Immature natural killer cell (primary cell): ENCODE measurements around the gene ZNF749. TPM values are rescaled to one million over a fixed set of nuclear protein-coding genes. Genes with fewer than 3 reads are reported as not detected.
"Not testable (repeated sequence)": the region's sequence is repeated elsewhere in the genome, so short reads cannot be mapped to it uniquely, and the experiment has no call there.

Experiments
- DNase-seq, 3 donors: peaks; one replicate each; pipeline ENCODE4 v3.0.0; 2022; ENCODE audit warnings: mixed read lengths in 1 of 3
- H3K27ac Mint-ChIP-seq, 6 donors: one replicate each; pipeline ENCODE4 v1.8.0; 2020; ENCODE audit warnings: mixed read lengths in 6 of 6, mild to moderate bottlenecking in 5 of 6, inconsistent platforms in 4 of 6, moderate library complexity in 3 of 6
- H3K27me3 Mint-ChIP-seq, 3 donors: one replicate each; pipeline ENCODE4 v1.8.0; 2020 to 2021; ENCODE audit warnings: low read depth in 3 of 3, mild to moderate bottlenecking in 3 of 3, mixed read lengths in 3 of 3, moderate library complexity in 3 of 3, inconsistent platforms in 1 of 3
- H3K36me3 Mint-ChIP-seq, 3 donors: one replicate each; pipeline ENCODE4 v1.8.0; 2020; ENCODE audit warnings: mixed read lengths in 3 of 3, inconsistent platforms in 2 of 3, mild to moderate bottlenecking in 2 of 3
- H3K4me1 Mint-ChIP-seq, 2 donors: one replicate each; pipeline ENCODE4 v1.8.0; 2020; ENCODE audit warnings: inconsistent platforms in 2 of 2, mild to moderate bottlenecking in 2 of 2, mixed read lengths in 2 of 2, moderate library complexity in 1 of 2
- H3K4me3 Mint-ChIP-seq, 5 donors: one replicate each; pipeline ENCODE4 v1.8.0; 2020; ENCODE audit warnings: mild to moderate bottlenecking in 5 of 5, mixed read lengths in 5 of 5, inconsistent platforms in 3 of 5, moderate library complexity in 3 of 5
- H3K9me3 Mint-ChIP-seq, 6 donors: one replicate each; pipeline ENCODE4 v1.8.0; 2020; ENCODE audit warnings: mild to moderate bottlenecking in 6 of 6, mixed read lengths in 6 of 6, inconsistent platforms in 4 of 6, moderate library complexity in 3 of 6
- polyA plus RNA-seq, 3 donors: library from polyadenylated mRNA; unstranded; fragments of 300-500 nt; fragmentation: Illumina TruSeq; gene quantifications; one replicate each; pipeline ENCODE4 v1.2.3, GENCODE V29; 2021

ZNF749 gene
- polyA plus RNA-seq, 3 donors from 2014 or later = 4.1 to 41.0 (median 27.0) TPM

- peak; percentile 85 to 89 (median 87) for DNase-seq
- Mint-ChIP-seq H3K36me3 (peaks cover 27 to 43% (median 39%) of the 10 kb centered on the region in 3 donors), H3K4me1 (peaks cover 18 to 22% of the 10 kb centered on the region in 2 donors), H3K4me3 (peak within 1 kb of the TSS; percentile 71 to 92 (median 85)), H3K27ac (peak within 1 kb of the TSS; percentile 47 to 94 (median 86)), H3K9me3 (peaks cover 4 to 34% (median 15%) of the 10 kb centered on the region in 6 donors)
- not testable (repeated sequence) for H3K27me3 Mint-ChIP-seq
Measured at GRCh38 chr19:57487477-57488298, 52.6 kb downstream of the ZNF749 start, which contains the start of gene ZNF419. Gene ZNF419 (plus strand): TSS chr19:57487750. CDS start chr19:57487951, 201 bp downstream.

- Mint-ChIP-seq H3K27ac (peak overlapping the region in 4 of 6 donors; percentile 6 to 65 (median 42)), H3K4me3 (peak overlapping the region; percentile 68 to 84 (median 75)), H3K9me3 (peaks cover 8 to 40% (median 19%) of the 10 kb centered on the region in 6 donors), H3K27me3 (peaks cover 5 to 12% (median 6%) of the 10 kb centered on the region in 3 donors), H3K36me3 (peaks cover 32 to 49% (median 45%) of the 10 kb centered on the region in 3 donors), H3K4me1 (peaks cover 18 to 22% of the 10 kb centered on the region in 2 donors)
- DNase-seq = not testable (repeated sequence)
Measured at GRCh38 chr19:57488299-57488644, 53.1 kb downstream of the ZNF749 start.

Other genes with a start within 250 kb of the ZNF749 start
- gene ZNF264, start 243.8 kb upstream of the ZNF749 start, polyA plus RNA-seq = 10 to 100 TPM; 13.3 to 17.3 (median 14.8) TPM
- 1 to 10 TPM in 2 of 3 donors, not detected in 1; 1.8 to 2.5 TPM for gene AURKC, start 204.3 kb upstream of the ZNF749 start, polyA plus RNA-seq
- 1 to 10 TPM; 1.9 to 3.0 (median 2.9) TPM for gene ZNF805, start 194.7 kb upstream of the ZNF749 start, polyA plus RNA-seq
- 1 to 10 TPM; 1.1 to 7.0 (median 4.3) TPM for gene ZNF460, start 154.8 kb upstream of the ZNF749 start, polyA plus RNA-seq
- gene ZNF543, start 114.9 kb upstream of the ZNF749 start, polyA plus RNA-seq = 1 to 10 TPM; 2.1 to 4.6 (median 2.5) TPM
- 1 to 10 TPM; 1.2 to 3.7 (median 2.0) TPM for gene ZNF304, start 84.1 kb upstream of the ZNF749 start, polyA plus RNA-seq
- gene TRAPPC2B, start 71.8 kb upstream of the ZNF749 start, polyA plus RNA-seq = 10 to 100 TPM; 22.4 to 33.6 (median 30.9) TPM
- 1 to 10 TPM in 1 of 3 donors, under 1 TPM in 2; 0.54 to 2.1 (median 0.61) TPM for gene ZNF547, start 71.8 kb upstream of the ZNF749 start, polyA plus RNA-seq
- 10 to 100 TPM; 13.4 to 16.1 (median 15.9) TPM for gene ZNF548, start 45.5 kb upstream of the ZNF749 start, polyA plus RNA-seq
- gene ZNF17, start 24.2 kb upstream of the ZNF749 start, polyA plus RNA-seq = 1 to 10 TPM; 4.2 to 5.4 (median 4.3) TPM
- not detected for gene VN1R1, start 21.8 kb downstream of the ZNF749 start, polyA plus RNA-seq
- gene ZNF772, start 42.2 kb downstream of the ZNF749 start, polyA plus RNA-seq = 1 to 10 TPM in 2 of 3 donors, not detected in 1; 2.2 to 2.3 TPM
- gene ZNF419, start 52.4 kb downstream of the ZNF749 start, polyA plus RNA-seq = 1 to 10 TPM; 1.4 to 5.8 (median 2.1) TPM
- 10 to 100 TPM in 1 of 3 donors, 1 to 10 TPM in 2; 3.1 to 14.1 (median 3.3) TPM for gene ZNF773, start 64.6 kb downstream of the ZNF749 start, polyA plus RNA-seq
- 1 to 10 TPM; 3.1 to 7.1 (median 6.9) TPM for gene ZNF549, start 92.0 kb downstream of the ZNF749 start, polyA plus RNA-seq
- 1 to 10 TPM; 1.5 to 7.9 (median 5.3) TPM for gene ZNF550, start 124.5 kb downstream of the ZNF749 start, polyA plus RNA-seq
- 1 to 10 TPM; 3.2 to 6.2 (median 4.1) TPM for gene ZNF416, start 143.6 kb downstream of the ZNF749 start, polyA plus RNA-seq
- 1 to 10 TPM; 4.0 to 8.9 (median 5.5) TPM for gene ZIK1, start 148.8 kb downstream of the ZNF749 start, polyA plus RNA-seq
- gene ZNF530, start 164.6 kb downstream of the ZNF749 start, polyA plus RNA-seq = 1 to 10 TPM; 2.9 to 8.0 (median 5.2) TPM
- gene ZNF134, start 178.9 kb downstream of the ZNF749 start, polyA plus RNA-seq = 10 to 100 TPM; 12.8 to 13.9 (median 13.1) TPM
- 10 to 100 TPM; 10.2 to 26.4 (median 20.5) TPM for gene ZNF211, start 197.8 kb downstream of the ZNF749 start, polyA plus RNA-seq
- under 1 TPM in 1 of 3 donors, not detected in 2; 0.27 TPM for gene ZSCAN4, start 233.6 kb downstream of the ZNF749 start, polyA plus RNA-seq
- 1 to 10 TPM; 5.6 to 6.9 (median 6.0) TPM for gene ZNF551, start 246.7 kb downstream of the ZNF749 start, polyA plus RNA-seq